HEK293 (cell line): ENCODE data around the gene SLAMF1.

ENCODE experiments used
- TCF7L2 ChIP-seq: IDR thresholded peaks from 2 replicates; pipeline ENCODE4 v1.6.1; 2011; ENCODE audit warnings: low read depth, mild to moderate bottlenecking, inconsistent platforms, low read length, moderate library complexity, borderline replicate concordance
- TRIM28 ChIP-seq: IDR thresholded peaks from 2 replicates; pipeline ENCODE4 v1.6.1; 2011; ENCODE audit warnings: low read length, control low read depth, borderline replicate concordance
- ZNF266 ChIP-seq: fragments of 450-650 bp; formaldehyde crosslinking; IDR thresholded peaks from 2 replicates; pipeline ENCODE4 v1.5.1; 2016; ENCODE audit warnings: missing biosample characterization, missing genetic modification characterization, low read depth
- ZNF335 ChIP-seq: fragments of 450-650 bp; formaldehyde crosslinking; conservative IDR thresholded peaks from 2 replicates; pipeline ENCODE4 v1.5.1; 2016; ENCODE audit warnings: missing biosample characterization, missing genetic modification characterization
- ZNF621 ChIP-seq: fragments of 450-650 bp; formaldehyde crosslinking; IDR thresholded peaks from 2 replicates; pipeline ENCODE4 v1.5.1; 2017; ENCODE audit warnings: missing biosample characterization, missing genetic modification characterization
- ZNF626 ChIP-seq: fragments of 450-650 bp; sonication (Bioruptor Pico); formaldehyde crosslinking; IDR thresholded peaks from 2 replicates; pipeline ENCODE4 v1.5.1; 2018; ENCODE audit warnings: missing biosample characterization, missing genetic modification characterization, inconsistent platforms
- ZNF629 ChIP-seq: fragments of 450-650 bp; formaldehyde crosslinking; IDR thresholded peaks from 2 replicates; pipeline ENCODE4 v1.5.1; 2017; ENCODE audit warnings: missing biosample characterization, missing genetic modification characterization
- TF ChIP-seq, protein P1 (sequence below): fragments of 450-650 bp; formaldehyde crosslinking; IDR thresholded peaks from 2 replicates; pipeline ENCODE4 v1.5.1; 2016; ENCODE audit warnings: missing biosample characterization, missing genetic modification characterization
- TF ChIP-seq, protein P2 (sequence below): sonication (generic); formaldehyde crosslinking; IDR thresholded peaks from 2 replicates; pipeline ENCODE4 v1.8.1; 2022; ENCODE audit warnings: mild to moderate bottlenecking, moderate library complexity, missing genetic modification reagents
- TF ChIP-seq, protein P3 (sequence below): fragments of 450-650 bp; formaldehyde crosslinking; IDR thresholded peaks from 2 replicates; pipeline ENCODE4 v1.5.1; 2017; ENCODE audit warnings: missing biosample characterization, missing genetic modification characterization
- TF ChIP-seq, protein P4 (sequence below): fragments of 450-650 bp; formaldehyde crosslinking; IDR thresholded peaks from 2 replicates; pipeline ENCODE4 v1.5.1; 2016; ENCODE audit warnings: missing biosample characterization, missing genetic modification characterization

DNA sequence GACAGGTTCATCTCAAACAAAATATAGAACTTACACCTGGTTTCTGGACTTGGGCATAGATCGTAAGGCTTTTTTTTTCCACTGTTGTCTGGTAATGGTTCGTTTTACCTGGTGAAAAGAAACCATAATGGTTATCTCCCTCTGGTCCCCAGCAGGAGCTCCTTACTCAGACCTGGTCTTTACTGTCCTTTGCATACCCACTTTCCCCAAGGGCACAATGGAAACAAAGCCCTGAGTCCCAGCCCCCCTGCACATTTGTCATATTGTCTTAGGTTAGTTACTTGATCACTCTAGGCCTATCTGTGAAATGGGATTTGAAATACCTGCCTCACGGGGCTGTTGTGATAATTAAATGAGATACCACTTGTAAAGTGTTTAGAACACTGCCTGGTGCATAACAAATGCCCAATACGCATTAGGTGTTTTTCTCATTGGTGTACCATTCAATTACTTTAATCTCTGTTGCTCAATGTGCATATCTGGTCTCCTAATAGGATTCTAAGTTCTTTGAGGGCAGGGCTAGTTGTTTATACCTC, 27.0 kb downstream of the SLAMF1 start:
- TF ChIP-seq, protein P1, sequence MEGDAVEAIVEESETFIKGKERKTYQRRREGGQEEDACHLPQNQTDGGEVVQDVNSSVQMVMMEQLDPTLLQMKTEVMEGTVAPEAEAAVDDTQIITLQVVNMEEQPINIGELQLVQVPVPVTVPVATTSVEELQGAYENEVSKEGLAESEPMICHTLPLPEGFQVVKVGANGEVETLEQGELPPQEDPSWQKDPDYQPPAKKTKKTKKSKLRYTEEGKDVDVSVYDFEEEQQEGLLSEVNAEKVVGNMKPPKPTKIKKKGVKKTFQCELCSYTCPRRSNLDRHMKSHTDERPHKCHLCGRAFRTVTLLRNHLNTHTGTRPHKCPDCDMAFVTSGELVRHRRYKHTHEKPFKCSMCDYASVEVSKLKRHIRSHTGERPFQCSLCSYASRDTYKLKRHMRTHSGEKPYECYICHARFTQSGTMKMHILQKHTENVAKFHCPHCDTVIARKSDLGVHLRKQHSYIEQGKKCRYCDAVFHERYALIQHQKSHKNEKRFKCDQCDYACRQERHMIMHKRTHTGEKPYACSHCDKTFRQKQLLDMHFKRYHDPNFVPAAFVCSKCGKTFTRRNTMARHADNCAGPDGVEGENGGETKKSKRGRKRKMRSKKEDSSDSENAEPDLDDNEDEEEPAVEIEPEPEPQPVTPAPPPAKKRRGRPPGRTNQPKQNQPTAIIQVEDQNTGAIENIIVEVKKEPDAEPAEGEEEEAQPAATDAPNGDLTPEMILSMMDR (tag by site-specific recombination): no peak
- TF ChIP-seq, protein P2, sequence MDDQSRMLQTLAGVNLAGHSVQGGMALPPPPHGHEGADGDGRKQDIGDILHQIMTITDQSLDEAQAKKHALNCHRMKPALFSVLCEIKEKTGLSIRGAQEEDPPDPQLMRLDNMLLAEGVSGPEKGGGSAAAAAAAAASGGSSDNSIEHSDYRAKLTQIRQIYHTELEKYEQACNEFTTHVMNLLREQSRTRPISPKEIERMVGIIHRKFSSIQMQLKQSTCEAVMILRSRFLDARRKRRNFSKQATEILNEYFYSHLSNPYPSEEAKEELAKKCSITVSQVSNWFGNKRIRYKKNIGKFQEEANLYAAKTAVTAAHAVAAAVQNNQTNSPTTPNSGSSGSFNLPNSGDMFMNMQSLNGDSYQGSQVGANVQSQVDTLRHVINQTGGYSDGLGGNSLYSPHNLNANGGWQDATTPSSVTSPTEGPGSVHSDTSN: no peak
- TF ChIP-seq ZNF621 (no peak), ZNF629 (no peak), ZNF626 (tag by site-specific recombination) (no peak), TCF7L2 (no peak), ZNF335 (tag by site-specific recombination) (no peak), TRIM28 (no peak), ZNF266 (tag by site-specific recombination) (no peak)
- TF ChIP-seq, protein P3, sequence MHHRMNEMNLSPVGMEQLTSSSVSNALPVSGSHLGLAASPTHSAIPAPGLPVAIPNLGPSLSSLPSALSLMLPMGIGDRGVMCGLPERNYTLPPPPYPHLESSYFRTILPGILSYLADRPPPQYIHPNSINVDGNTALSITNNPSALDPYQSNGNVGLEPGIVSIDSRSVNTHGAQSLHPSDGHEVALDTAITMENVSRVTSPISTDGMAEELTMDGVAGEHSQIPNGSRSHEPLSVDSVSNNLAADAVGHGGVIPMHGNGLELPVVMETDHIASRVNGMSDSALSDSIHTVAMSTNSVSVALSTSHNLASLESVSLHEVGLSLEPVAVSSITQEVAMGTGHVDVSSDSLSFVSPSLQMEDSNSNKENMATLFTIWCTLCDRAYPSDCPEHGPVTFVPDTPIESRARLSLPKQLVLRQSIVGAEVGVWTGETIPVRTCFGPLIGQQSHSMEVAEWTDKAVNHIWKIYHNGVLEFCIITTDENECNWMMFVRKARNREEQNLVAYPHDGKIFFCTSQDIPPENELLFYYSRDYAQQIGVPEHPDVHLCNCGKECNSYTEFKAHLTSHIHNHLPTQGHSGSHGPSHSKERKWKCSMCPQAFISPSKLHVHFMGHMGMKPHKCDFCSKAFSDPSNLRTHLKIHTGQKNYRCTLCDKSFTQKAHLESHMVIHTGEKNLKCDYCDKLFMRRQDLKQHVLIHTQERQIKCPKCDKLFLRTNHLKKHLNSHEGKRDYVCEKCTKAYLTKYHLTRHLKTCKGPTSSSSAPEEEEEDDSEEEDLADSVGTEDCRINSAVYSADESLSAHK: no peak
- TF ChIP-seq, protein P4, sequence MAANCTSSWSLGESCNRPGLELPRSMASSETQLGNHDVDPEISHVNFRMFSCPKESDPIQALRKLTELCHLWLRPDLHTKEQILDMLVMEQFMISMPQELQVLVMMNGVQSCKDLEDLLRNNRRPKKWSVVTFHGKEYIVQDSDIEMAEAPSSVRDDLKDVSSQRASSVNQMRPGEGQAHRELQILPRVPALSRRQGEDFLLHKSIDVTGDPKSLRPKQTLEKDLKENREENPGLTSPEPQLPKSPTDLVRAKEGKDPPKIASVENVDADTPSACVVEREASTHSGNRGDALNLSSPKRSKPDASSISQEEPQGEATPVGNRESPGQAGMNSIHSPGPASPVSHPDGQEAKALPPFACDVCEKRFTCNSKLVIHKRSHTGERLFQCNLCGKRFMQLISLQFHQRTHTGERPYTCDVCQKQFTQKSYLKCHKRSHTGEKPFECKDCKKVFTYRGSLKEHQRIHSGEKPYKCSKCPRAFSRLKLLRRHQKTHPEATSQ (tag by site-specific recombination): no peak
